K562 (cell line): ENCODE measurements around the gene ACYP2. TPM values are rescaled to one million over a fixed set of nuclear protein-coding genes. Genes with fewer than 3 reads are reported as not detected.
A peak's percentile ranks its signal among the peaks of the same experiment; 100 is the strongest.

ENCODE experiments used
- ATAC-seq: fragments of 200-7000 bp; cut with Tn5 transposase; 3 replicates; pipeline ENCODE4 v1.9.1; 2020; ENCODE audit warnings: moderate library complexity
- BruUV-seq: library from RNA; stranded (reverse); fragments of 400-500 nt; replicated peaks from 2 replicates; lab custom pipeline; 2021; lab: Mats Ljungman, UMichigan
- CTCF ChIA-PET: fragments of 300-600 bp; formaldehyde crosslinking; extraction: SDS; loops from one replicate; lab custom pipeline; 2021; ENCODE audit warnings: low intra/inter-chr PET ratio; lab: Yijun Ruan, JAX
- POLR2A ChIA-PET: fragments of 300-600, 350-650 bp; sonication (Branson Sonifier 250); formaldehyde crosslinking; extraction: SDS; loops from one replicate; lab custom pipeline; 2021; ENCODE audit warnings: antibody characterized with exemption, inconsistent platforms; lab: Yijun Ruan, JAX
- DNase-seq, 4 experiments: peaks; one replicate each; pipeline versions ENCODE4 v3.0.0 to v3.0.0-alpha.2; 2011 to 2018; ENCODE audit warnings: low spot score in 3 of 4, mixed read lengths in 3 of 4; ENCODE audit errors: extremely low read depth in 1 of 4
- FAIRE-seq: peaks from 2 replicates; lab custom pipeline; 2011; peaks lifted over from hg19 to GRCh38; lab: Jason Lieb, UNC
- H2AFZ ChIP-seq: 2 replicates; pipeline ENCODE4 v1.6.0; 2011; ENCODE audit warnings: low read depth, low read length, control low read depth, inconsistent platforms
- H3K27ac ChIP-seq: fragments of 200-600 bp; 3 replicates; pipeline ENCODE4 v1.8.0; 2011; ENCODE audit warnings: low read depth, mild to moderate bottlenecking, control low read depth, inconsistent platforms, low read length, moderate library complexity, mixed read lengths; ENCODE audit errors: extremely low read depth
- H3K27me3 ChIP-seq, 2 experiments: fragments of 300-600 bp in 1 of 2; 2 replicates in 1 of 2; 3 replicates in 1 of 2; pipeline versions ENCODE4 v1.6.0 to v1.8.0; 2011; ENCODE audit warnings: inconsistent platforms in 2 of 2, low read length in 2 of 2, mild to moderate bottlenecking in 1 of 2, mixed read lengths in 1 of 2, moderate library complexity in 1 of 2; ENCODE audit not compliant: control insufficient read depth in 2 of 2, insufficient read depth in 2 of 2
- H3K36me3 ChIP-seq: fragments of 300-600 bp; 3 replicates; pipeline ENCODE4 v1.8.0; 2011; ENCODE audit warnings: mild to moderate bottlenecking, low read length, inconsistent platforms; ENCODE audit not compliant: control insufficient read depth, insufficient read depth
- H3K4me1 ChIP-seq, 2 experiments: fragments of 200-600 bp in 1 of 2; replicated peaks in 1 of 2; 2 replicates in 1 of 2; 3 replicates in 1 of 2; pipeline versions ENCODE4 v1.5.1 to v1.8.0; 2011; ENCODE audit warnings: inconsistent platforms in 2 of 2, low read length in 2 of 2, mild to moderate bottlenecking in 1 of 2, mixed read lengths in 1 of 2, moderate library complexity in 1 of 2; ENCODE audit not compliant: control insufficient read depth in 2 of 2, insufficient read depth in 2 of 2
- H3K4me2 ChIP-seq: 2 replicates; pipeline ENCODE4 v1.6.1; 2011; ENCODE audit warnings: low read length, control low read depth, inconsistent platforms, mixed read lengths; ENCODE audit not compliant: insufficient read depth
- H3K4me3 ChIP-seq: fragments of 200-600 bp; sonication (generic), shearing (Covaris generic); 2 replicates; pipeline ENCODE4 v1.5.1; 2016; ENCODE audit warnings: control low read depth, inconsistent platforms
- H3K79me2 ChIP-seq: fragments of 200-600 bp; 3 replicates; pipeline ENCODE4 v1.8.0; 2011; ENCODE audit warnings: low read length, inconsistent platforms; ENCODE audit not compliant: control insufficient read depth, insufficient read depth
- H3K9ac ChIP-seq, 2 experiments: 2 replicates each; pipeline versions ENCODE4 v1.6.0 to v1.6.1; 2011; ENCODE audit warnings: low read depth in 2 of 2, low read length in 2 of 2, control low read depth in 1 of 2, inconsistent platforms in 1 of 2, mild to moderate bottlenecking in 1 of 2, mixed read lengths in 1 of 2; ENCODE audit not compliant: insufficient read depth in 1 of 2
- H3K9me1 ChIP-seq: one replicate; pipeline ENCODE4 v1.6.0; 2011; ENCODE audit warnings: inconsistent platforms, mild to moderate bottlenecking, low read length, moderate library complexity; ENCODE audit not compliant: control insufficient read depth, insufficient read depth
- H3K9me3 ChIP-seq: replicated peaks from 2 replicates; pipeline ENCODE4 v1.5.1; 2011; ENCODE audit warnings: low read depth, low read length, inconsistent platforms; ENCODE audit not compliant: control insufficient read depth, insufficient read depth
- H4K20me1 ChIP-seq: replicated peaks from 2 replicates; pipeline ENCODE4 v1.6.1; 2011; ENCODE audit warnings: low read length, inconsistent platforms, mixed read lengths; ENCODE audit not compliant: control insufficient read depth, insufficient read depth
- CREB3L1 ChIP-seq: fragments of 450-650 bp; IDR thresholded peaks from 2 replicates; pipeline ENCODE4 v1.6.1; 2014; ENCODE audit warnings: low read depth, mild to moderate bottlenecking, moderate library complexity, borderline replicate concordance
- CREBBP ChIP-seq: IDR thresholded peaks from one replicate; pipeline ENCODE4 v1.6.1; 2012; ENCODE audit warnings: low read depth, mild to moderate bottlenecking, control low read depth, inconsistent platforms, low read length
- RBM25 ChIP-seq: fragments of 200-400 bp; formaldehyde crosslinking; IDR thresholded peaks from 2 replicates; pipeline ENCODE4 v1.6.1; 2018; ENCODE audit warnings: low read length, low read depth, moderate library complexity; ENCODE audit not compliant: severe bottlenecking
- TEAD2 ChIP-seq: fragments of 450-650 bp; IDR thresholded peaks from 2 replicates; pipeline ENCODE4 v1.6.1; 2016; ENCODE audit warnings: missing genetic modification characterization, control low read depth, missing compliant biosample characterization
- ZKSCAN8 ChIP-seq: fragments of 200-800 bp; sonication (Bioruptor generic); IDR thresholded peaks from 2 replicates; pipeline ENCODE4 v1.6.1; 2016; ENCODE audit warnings: missing genetic modification characterization, missing compliant biosample characterization
- WGBS: fragments of 100-300 bp; shearing (Covaris generic); methylation state at CpG from one replicate; pipeline ENCODE4 v1.1.6; 2016; ENCODE audit warnings: low coverage, mixed read lengths; ENCODE audit not compliant: insufficient coverage; ENCODE audit errors: missing lambda C conversion rate; 5-methylcytosine and 5-hydroxymethylcytosine counted together
- in situ Hi-C: fragments of 300-500 bp; cut with MboI; formaldehyde crosslinking; loops from 4 replicates; pipeline ENCODE4 v1.15.0; 2018; ENCODE audit warnings: inconsistent platforms, mixed read lengths
- intact Hi-C: fragments of 100-400 bp; cut with micrococcal nuclease; formaldehyde crosslinking; loops from 2 replicates; pipeline ENCODE4 v1.14.2; 2022
- polyA plus RNA-seq, 8 experiments: library from polyadenylated mRNA; depleted of rRNA in 4 of 8; stranded (reverse) in 5 of 8; unstranded in 3 of 8; fragments of >200 nt; fragmentation: Nextera tagmentation in 2 of 8; fragmentation: Illumina TruSeq in 1 of 8; extraction: Ambion mirVana in 2 of 8; extraction: Trizol in 1 of 8; gene quantifications; 2 replicates each; pipeline versions ENCODE4 v1.2.1 to v1.2.3, GENCODE V29; 2011 to 2014; ENCODE audit warnings: inconsistent platforms in 1 of 8, missing spikeins in 1 of 8
- total RNA-seq, 7 experiments: library from RNA; depleted of rRNA in 6 of 7; stranded (reverse); fragments of >200 nt in 6 of 7; fragmentation: Illumina TruSeq in 2 of 7; extraction: Trizol in 2 of 7; gene quantifications; 2 replicates each; pipeline versions ENCODE4 v1.2.1 to v1.2.3, GENCODE V29; 2011 to 2021; ENCODE audit warnings: low replicate concordance in 1 of 7

The ACYP2 gene
- total and polyA plus RNA-seq, 9 of the 15 experiments (the other 6 are each of a cell fraction or from before 2014, with no cell fraction given): 1.0 to 4.1 (median 2.0) TPM

- peak; percentile 58 for FAIRE-seq
Measured at GRCh38 chr2:54103454-54104314, 11.7 kb upstream of the ACYP2 start.

More at GRCh38 chr2:54103454-54104314, 11.7 kb upstream of the ACYP2 start:
- no peak overlapping the region for H3K4me3 ChIP-seq
- no peaks in the 10 kb centered on the region for H3K36me3 ChIP-seq
- no peak overlapping the region for H3K4me2 ChIP-seq
- in situ Hi-C loops: no loop called here
- no peak overlapping the region for H3K9ac ChIP-seq
- H3K9me1 ChIP-seq: no peaks in the 10 kb centered on the region
- H3K27ac ChIP-seq: no peak overlapping the region
- TF ChIP-seq CREBBP: no peak
- TF ChIP-seq RBM25: peak; percentile 61
- no peak for TF ChIP-seq CREB3L1
- no peak for TF ChIP-seq ZKSCAN8
- no peak for TF ChIP-seq TEAD2 (tag)
- H3K79me2 ChIP-seq: no peaks in the 10 kb centered on the region
- ChIA-PET POLR2A (interaction anchor here (0.5 to 2.1 kb wide), 2 partner anchors 11 to 22 kb away, joined by 3 to 8 read pairs; partner anchors contain the start of gene ACYP2), CTCF (no interaction called here)
- ATAC-seq (peak; percentile 68), DNase-seq (peak in 3 of 4 experiments; percentile 15 to 50 (median 38))
- no peaks in the 10 kb centered on the region; a peak in 2 of 5 replicates for H3K4me1 ChIP-seq
- no peaks in the 10 kb centered on the region for H3K27me3 ChIP-seq
- no peaks in the 10 kb centered on the region for H4K20me1 ChIP-seq
- intact Hi-C loops: no loop called here
- no TSS peak for BruUV-seq
- 42% methylated on average over 3 of the region's 3 CpGs for WGBS
- peak overlapping the region; percentile 64 for H2AFZ ChIP-seq
- H3K9me3 ChIP-seq: no peaks in the 10 kb centered on the region
